ENCODE data around the gene TNC.

The TNC gene

DNA sequence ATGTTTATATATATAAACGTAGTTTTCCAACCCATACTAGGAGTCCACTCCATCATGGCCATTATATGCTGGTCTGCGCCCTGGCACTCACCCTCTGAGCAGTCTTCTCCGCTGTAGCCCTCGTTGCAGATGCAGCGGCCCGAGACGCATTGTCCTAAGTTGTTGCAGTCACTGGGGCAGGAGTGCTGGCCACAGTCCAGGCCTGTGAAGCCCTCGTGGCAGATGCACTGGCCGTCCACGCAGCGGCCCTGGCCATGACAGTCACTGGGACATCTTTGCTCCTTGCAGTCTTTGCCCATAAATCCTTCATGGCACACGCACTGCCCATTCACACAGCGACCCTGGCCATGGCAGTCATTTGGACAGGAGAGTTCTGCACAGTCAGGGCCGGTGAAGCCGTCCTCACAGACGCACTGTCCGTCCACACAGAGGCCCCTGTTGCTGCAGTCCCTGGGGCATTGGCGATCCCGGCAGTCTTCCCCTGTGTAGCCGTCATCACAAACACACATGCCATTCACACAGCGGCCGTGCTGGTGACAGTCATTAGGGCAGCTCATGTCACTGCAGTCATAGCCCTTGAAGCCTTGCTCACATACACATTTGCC, 32.1 kb downstream of the TNC start:
- TF ChIP-seq, protein P1, sequence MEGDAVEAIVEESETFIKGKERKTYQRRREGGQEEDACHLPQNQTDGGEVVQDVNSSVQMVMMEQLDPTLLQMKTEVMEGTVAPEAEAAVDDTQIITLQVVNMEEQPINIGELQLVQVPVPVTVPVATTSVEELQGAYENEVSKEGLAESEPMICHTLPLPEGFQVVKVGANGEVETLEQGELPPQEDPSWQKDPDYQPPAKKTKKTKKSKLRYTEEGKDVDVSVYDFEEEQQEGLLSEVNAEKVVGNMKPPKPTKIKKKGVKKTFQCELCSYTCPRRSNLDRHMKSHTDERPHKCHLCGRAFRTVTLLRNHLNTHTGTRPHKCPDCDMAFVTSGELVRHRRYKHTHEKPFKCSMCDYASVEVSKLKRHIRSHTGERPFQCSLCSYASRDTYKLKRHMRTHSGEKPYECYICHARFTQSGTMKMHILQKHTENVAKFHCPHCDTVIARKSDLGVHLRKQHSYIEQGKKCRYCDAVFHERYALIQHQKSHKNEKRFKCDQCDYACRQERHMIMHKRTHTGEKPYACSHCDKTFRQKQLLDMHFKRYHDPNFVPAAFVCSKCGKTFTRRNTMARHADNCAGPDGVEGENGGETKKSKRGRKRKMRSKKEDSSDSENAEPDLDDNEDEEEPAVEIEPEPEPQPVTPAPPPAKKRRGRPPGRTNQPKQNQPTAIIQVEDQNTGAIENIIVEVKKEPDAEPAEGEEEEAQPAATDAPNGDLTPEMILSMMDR (IDR thresholded peaks at IDR 0.05; ENCODE audit: low read depth, low read length) = no peak
- DNase-seq (ENCODE audit: extremely low read depth, low read depth) = no peak

DNA sequence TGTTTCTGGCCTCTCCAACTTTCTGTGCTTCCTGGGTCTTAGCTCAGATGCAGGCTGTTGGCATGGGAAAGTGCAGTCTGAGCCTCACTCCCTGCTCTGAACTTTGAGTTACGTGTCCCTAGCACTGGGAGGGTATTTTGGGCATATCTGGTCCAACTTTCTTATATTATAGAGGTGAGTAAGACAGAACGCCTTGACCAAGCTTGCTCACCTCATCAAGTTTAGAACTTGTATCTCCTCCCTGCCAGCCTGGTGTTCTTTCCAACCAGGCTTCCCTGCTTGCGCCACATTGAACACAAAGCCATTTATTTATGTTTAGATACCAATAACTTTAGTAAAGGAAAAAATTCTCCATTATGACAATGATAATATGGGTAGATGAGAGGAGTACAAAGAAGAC, 33.2 kb downstream of the TNC start:
- TF ChIP-seq, protein P1 (IDR thresholded peaks at IDR 0.05; ENCODE audit: low read depth, low read length) = no peak
- DNase-seq (ENCODE audit: extremely low read depth, low read depth) = no peak

DNA sequence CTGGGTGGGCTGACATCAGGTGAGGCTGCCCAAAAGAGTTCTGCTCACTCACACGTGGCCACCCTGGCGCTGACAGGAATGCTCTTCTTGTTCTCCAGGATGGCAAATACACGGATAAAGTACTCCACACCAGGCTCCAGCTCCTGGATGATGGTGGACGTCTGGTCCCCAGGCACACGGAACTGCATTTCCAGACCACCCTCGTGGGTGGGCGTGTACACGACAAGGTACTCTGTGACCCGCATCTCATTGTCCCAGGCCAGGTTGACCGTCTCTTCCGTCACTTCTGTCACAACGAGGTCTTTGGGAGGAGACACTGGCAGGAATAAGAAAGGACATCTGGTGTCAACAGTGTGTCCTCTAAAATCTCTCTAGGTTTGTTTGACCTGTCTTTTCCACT, 33.8 kb downstream of the TNC start:
- TF ChIP-seq, protein P1 (IDR thresholded peaks at IDR 0.05; ENCODE audit: low read depth, low read length) = no peak
- no peak for DNase-seq (ENCODE audit: extremely low read depth, low read depth)

DNA sequence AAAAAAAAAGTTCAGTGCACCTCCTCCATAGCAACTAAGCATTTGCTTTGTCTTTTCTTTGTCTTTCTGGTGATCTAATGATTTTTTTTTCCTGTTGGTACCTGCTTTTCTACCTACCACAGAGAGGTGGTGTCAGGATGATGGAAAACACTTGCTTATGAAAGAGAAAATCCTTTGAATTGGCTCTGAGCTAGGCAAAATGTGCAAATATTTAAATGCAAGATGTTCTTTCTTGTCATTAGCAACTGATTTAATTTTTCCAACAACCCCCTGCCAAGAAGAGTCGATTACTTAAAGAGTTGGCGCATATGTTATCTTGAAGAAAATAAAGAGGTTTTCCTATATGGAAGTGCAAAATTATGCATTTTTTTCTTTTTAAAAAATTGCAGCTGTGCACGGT, 37.7 kb downstream of the TNC start:
- DNase-seq (ENCODE audit: extremely low read depth, low read depth) = no peak
- TF ChIP-seq, protein P1 (IDR thresholded peaks at IDR 0.05; ENCODE audit: low read depth, low read length) = no peak

DNA sequence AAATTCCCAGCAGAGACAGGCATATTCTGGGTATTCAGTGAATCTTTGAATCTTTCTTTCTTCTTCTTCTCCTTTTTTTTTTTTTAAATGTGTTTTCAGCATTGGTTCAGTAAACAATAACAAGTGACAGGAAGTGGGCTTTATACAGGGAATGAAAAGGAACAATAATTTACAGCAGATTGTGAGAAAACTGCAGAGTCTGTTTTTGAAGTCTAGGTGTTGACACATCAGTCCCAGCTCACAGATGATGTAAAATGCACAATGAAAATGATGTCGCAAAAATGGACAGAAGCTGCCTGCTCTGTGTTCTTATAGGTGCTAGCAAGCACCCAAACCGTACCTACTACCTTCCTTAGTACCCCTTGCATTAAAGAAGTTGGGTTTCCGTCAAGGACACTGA, 38.8 kb downstream of the TNC start:
- DNase-seq (ENCODE audit: extremely low read depth, low read depth) = no peak
- TF ChIP-seq, protein P1 (IDR thresholded peaks at IDR 0.05; ENCODE audit: low read depth, low read length) = no peak

DNA sequence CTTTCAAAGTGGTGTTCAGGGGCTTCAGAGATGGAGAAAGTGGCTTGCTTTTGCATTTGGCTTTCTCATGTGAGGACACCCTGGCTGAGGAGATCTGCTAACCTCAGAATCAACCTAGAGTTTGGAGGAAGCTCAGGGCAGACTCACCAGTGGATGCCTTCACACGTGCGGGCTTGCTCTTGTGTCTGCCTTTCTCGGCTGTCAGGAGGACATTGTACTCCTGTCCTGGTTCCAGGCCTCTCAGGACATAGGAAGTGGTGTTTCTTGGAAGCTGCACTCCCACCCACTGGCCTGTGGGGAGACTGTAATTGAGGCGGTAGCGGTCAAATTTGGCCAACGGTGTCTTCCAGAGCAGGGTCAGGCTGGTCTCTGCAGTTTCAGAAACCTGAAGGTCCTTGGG, 44.5 kb downstream of the TNC start:
- TF ChIP-seq, protein P1 (IDR thresholded peaks at IDR 0.05; ENCODE audit: low read depth, low read length) = no peak
- no peak for DNase-seq (ENCODE audit: extremely low read depth, low read depth)

DNA sequence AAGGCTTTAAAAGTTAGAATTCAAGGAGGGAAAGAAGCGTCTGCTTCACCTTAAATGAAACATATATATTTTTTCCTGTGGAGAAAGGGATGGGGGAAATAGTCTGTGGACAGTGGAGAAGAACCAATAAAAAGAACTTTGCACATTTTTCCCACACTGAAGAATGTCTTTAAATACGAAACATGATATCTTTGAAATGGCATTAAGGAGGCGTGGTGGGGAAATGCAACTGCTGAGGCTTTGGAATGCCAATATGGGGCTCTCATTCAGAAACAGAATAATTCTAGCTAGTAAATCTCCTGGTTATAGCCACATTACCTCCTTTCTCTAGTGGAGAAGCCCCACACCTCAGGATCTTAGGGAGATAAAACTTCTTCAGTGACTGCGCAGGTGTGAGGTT, 46.8 kb downstream of the TNC start:
- TF ChIP-seq, protein P1 (IDR thresholded peaks at IDR 0.05; ENCODE audit: low read depth, low read length) = no peak
- no peak for DNase-seq (ENCODE audit: extremely low read depth, low read depth)

All from AG09319 (cell line).